ENCODE results near the gene HDDC3. TPM values are rescaled to one million over a fixed set of nuclear protein-coding genes. Genes with fewer than 3 reads are reported as not detected.

HDDC3 gene
- total and polyA plus RNA-seq, 9 of the 15 experiments (the other 6 are each of a cell fraction or from before 2014, with no cell fraction given) = 14.9 to 55.8 (median 36.9) TPM

DNA sequence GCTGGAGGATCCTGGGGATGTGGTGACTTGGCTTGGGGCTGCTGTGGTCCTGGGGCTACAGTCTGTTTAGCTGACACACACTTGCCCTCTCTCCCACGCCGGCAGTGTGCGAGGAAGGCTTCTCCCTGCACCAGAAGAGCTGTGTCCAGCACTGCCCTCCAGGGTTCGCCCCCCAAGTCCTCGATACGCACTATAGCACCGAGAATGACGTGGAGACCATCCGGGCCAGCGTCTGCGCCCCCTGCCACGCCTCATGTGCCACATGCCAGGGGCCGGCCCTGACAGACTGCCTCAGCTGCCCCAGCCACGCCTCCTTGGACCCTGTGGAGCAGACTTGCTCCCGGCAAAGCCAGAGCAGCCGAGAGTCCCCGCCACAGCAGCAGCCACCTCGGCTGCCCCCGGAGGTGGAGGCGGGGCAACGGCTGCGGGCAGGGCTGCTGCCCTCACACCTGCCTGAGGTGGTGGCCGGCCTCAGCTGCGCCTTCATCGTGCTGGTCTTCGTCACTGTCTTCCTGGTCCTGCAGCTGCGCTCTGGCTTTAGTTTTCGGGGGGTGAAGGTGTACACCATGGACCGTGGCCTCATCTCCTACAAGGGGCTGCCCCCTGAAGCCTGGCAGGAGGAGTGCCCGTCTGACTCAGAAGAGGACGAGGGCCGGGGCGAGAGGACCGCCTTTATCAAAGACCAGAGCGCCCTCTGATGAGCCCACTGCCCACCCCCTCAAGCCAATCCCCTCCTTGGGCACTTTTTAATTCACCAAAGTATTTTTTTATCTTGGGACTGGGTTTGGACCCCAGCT lies 51.0 kb downstream of the HDDC3 start:
- peaks cover 10 to 62% of the 10 kb centered on the region in 2 experiments; a peak in 4 of 5 replicates for H3K4me1 ChIP-seq (replicated peaks in 1 of 2; ENCODE audit: control insufficient read depth in 2 of 2, insufficient read depth in 2 of 2, low read length in 2 of 2)
- H3K4me3 ChIP-seq = no peak overlapping the region
- no TSS peak for BruUV-seq (replicated peaks)
- H2AFZ ChIP-seq (ENCODE audit: low read depth, low read length) = no peak overlapping the region
- peaks cover 3% of the 10 kb centered on the region for H3K9me1 ChIP-seq (ENCODE audit: control insufficient read depth, insufficient read depth, low read length)
- H3K36me3 ChIP-seq (ENCODE audit: control insufficient read depth, insufficient read depth, low read length) = peaks cover 71% of the 10 kb centered on the region
- H4K20me1 ChIP-seq (replicated peaks; ENCODE audit: control insufficient read depth, insufficient read depth, low read length) = peaks cover 6% of the 10 kb centered on the region; the same call in 1 of the 2 replicates
- H3K27ac ChIP-seq (ENCODE audit: extremely low read depth, low read depth, low read length) = no peak overlapping the region
- ATAC-seq (no peak), DNase-seq (ENCODE audit: extremely low read depth in 1 of 4, low spot score in 3 of 4) (no peak), FAIRE-seq (no peak)
- in situ Hi-C loops (cut with MboI) (loop anchor here (10.0 kb wide), 1 partner anchor 567 kb away; no protein-coding TSS in a partner anchor), intact Hi-C loops (cut with micrococcal nuclease) (loop anchor here (10.0 kb wide), 1 partner anchor 557 kb away; no protein-coding TSS in a partner anchor)
- H3K79me2 ChIP-seq (ENCODE audit: control insufficient read depth, insufficient read depth, low read length) = peaks cover 2% of the 10 kb centered on the region; the same call in 1 of the 3 replicates
- POLR2A ChIA-PET = interaction anchor here (0.6 to 1.7 kb wide), 11 partner anchors 8 to 92 kb away, joined by 3 to 8 read pairs (median 3); partner anchors contain the start of gene FURIN
- no peaks in the 10 kb centered on the region for H3K27me3 ChIP-seq (ENCODE audit: control insufficient read depth in 2 of 2, insufficient read depth in 2 of 2, low read length in 2 of 2)
- H3K9ac ChIP-seq (ENCODE audit: insufficient read depth in 1 of 2, low read depth in 2 of 2, low read length in 2 of 2) = peak overlapping the region in 1 of 2 experiments; percentile 28; a peak in 1 of 4 replicates
- 89% methylated on average over 32 of the region's 35 CpGs for WGBS (ENCODE audit: insufficient coverage, low coverage, missing lambda C conversion rate)
- CTCF ChIA-PET (ENCODE audit: low intra/inter-chr PET ratio) = no interaction called here
- no peaks in the 10 kb centered on the region for H3K9me3 ChIP-seq (replicated peaks; ENCODE audit: control insufficient read depth, insufficient read depth, low read depth, low read length)
- H3K4me2 ChIP-seq (ENCODE audit: insufficient read depth, low read length) = no peak overlapping the region
- TF ChIP-seq, protein P1, sequence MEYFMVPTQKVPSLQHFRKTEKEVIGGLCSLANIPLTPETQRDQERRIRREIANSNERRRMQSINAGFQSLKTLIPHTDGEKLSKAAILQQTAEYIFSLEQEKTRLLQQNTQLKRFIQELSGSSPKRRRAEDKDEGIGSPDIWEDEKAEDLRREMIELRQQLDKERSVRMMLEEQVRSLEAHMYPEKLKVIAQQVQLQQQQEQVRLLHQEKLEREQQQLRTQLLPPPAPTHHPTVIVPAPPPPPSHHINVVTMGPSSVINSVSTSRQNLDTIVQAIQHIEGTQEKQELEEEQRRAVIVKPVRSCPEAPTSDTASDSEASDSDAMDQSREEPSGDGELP (CRISPR knock-in tag; IDR thresholded peaks at IDR 0.05; ENCODE audit: borderline replicate concordance) = no peak
- TF ChIP-seq RBFOX2 (IDR thresholded peaks at IDR 0.05; ENCODE audit: low read depth, low read length) = peak; percentile 69
- TF ChIP-seq MECOM (CRISPR knock-in tag; IDR thresholded peaks at IDR 0.05) = no peak
- TF ChIP-seq, protein P2, sequence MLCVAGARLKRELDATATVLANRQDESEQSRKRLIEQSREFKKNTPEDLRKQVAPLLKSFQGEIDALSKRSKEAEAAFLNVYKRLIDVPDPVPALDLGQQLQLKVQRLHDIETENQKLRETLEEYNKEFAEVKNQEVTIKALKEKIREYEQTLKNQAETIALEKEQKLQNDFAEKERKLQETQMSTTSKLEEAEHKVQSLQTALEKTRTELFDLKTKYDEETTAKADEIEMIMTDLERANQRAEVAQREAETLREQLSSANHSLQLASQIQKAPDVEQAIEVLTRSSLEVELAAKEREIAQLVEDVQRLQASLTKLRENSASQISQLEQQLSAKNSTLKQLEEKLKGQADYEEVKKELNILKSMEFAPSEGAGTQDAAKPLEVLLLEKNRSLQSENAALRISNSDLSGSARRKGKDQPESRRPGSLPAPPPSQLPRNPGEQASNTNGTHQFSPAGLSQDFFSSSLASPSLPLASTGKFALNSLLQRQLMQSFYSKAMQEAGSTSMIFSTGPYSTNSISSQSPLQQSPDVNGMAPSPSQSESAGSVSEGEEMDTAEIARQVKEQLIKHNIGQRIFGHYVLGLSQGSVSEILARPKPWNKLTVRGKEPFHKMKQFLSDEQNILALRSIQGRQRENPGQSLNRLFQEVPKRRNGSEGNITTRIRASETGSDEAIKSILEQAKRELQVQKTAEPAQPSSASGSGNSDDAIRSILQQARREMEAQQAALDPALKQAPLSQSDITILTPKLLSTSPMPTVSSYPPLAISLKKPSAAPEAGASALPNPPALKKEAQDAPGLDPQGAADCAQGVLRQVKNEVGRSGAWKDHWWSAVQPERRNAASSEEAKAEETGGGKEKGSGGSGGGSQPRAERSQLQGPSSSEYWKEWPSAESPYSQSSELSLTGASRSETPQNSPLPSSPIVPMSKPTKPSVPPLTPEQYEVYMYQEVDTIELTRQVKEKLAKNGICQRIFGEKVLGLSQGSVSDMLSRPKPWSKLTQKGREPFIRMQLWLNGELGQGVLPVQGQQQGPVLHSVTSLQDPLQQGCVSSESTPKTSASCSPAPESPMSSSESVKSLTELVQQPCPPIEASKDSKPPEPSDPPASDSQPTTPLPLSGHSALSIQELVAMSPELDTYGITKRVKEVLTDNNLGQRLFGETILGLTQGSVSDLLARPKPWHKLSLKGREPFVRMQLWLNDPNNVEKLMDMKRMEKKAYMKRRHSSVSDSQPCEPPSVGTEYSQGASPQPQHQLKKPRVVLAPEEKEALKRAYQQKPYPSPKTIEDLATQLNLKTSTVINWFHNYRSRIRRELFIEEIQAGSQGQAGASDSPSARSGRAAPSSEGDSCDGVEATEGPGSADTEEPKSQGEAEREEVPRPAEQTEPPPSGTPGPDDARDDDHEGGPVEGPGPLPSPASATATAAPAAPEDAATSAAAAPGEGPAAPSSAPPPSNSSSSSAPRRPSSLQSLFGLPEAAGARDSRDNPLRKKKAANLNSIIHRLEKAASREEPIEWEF (CRISPR knock-in tag; IDR thresholded peaks at IDR 0.05) = no peak
- no peak for TF ChIP-seq BACH1 (tag; IDR thresholded peaks at IDR 0.05)
- TF ChIP-seq, protein P3, sequence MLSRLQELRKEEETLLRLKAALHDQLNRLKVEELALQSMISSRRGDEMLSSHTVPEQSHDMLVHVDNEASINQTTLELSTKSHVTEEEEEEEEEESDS (CRISPR knock-in tag; IDR thresholded peaks at IDR 0.05) = no peak
- TF ChIP-seq POLR2H (tag; IDR thresholded peaks at IDR 0.05; ENCODE audit: low read depth) = no peak
- TF ChIP-seq BDP1 (IDR thresholded peaks at IDR 0.05; ENCODE audit: insufficient read depth, insufficient read length) = no peak
- peak; percentile 52; the same call in 1 of the 2 replicates for TF ChIP-seq POLR2G (IDR thresholded peaks at IDR 0.05; ENCODE audit: low read depth, low read length)
- TF ChIP-seq GTF2F1 (IDR thresholded peaks at IDR 0.05; ENCODE audit: low read depth, low read length) = no peak
- no peak for TF ChIP-seq PTRF (tag; IDR thresholded peaks at IDR 0.05)
- no peak for TF ChIP-seq BRCA1 (IDR thresholded peaks at IDR 0.05)
- no peak for TF ChIP-seq BRCA1 (CRISPR knock-in tag; IDR thresholded peaks at IDR 0.05)
- no peak for TF ChIP-seq ZNF696 (CRISPR knock-in tag; conservative IDR thresholded peaks at IDR 0.05)
- no peak for TF ChIP-seq KLF10 (CRISPR knock-in tag; IDR thresholded peaks at IDR 0.05)
- no peak for TF ChIP-seq SMC3 (conservative IDR thresholded peaks at IDR 0.05; ENCODE audit: insufficient read depth, low read depth, low read length)
